H1 (cell line): ENCODE results near the gene NR2F1-AS1. TPM values are rescaled to one million over a fixed set of nuclear protein-coding genes. Genes with fewer than 3 reads are reported as not detected.

Experiments used
- ATF3 ChIP-seq: IDR thresholded peaks from 2 replicates; pipeline ENCODE4 v1.6.1; 2011; ENCODE audit warnings: low read depth, mild to moderate bottlenecking, low read length; ENCODE audit not compliant: insufficient read depth
- CTCF ChIP-seq, 3 experiments: IDR thresholded peaks; 1 replicate in 2 of 3; 2 replicates in 1 of 3; pipeline versions ENCODE4 v1.5.1 to v1.6.1; 2011; ENCODE audit warnings: low read length in 3 of 3, mild to moderate bottlenecking in 3 of 3, inconsistent platforms in 2 of 3, low read depth in 1 of 3, moderate library complexity in 1 of 3; ENCODE audit not compliant: insufficient read depth in 1 of 3; ENCODE audit errors: control extremely low read depth in 1 of 3
- EP300 ChIP-seq, 2 experiments: IDR thresholded peaks; 1 replicate in 1 of 2; 2 replicates in 1 of 2; pipeline ENCODE4 v1.6.1; 2011 to 2012; ENCODE audit warnings: low read depth in 2 of 2, low read length in 2 of 2, mild to moderate bottlenecking in 2 of 2, borderline replicate concordance in 1 of 2, inconsistent platforms in 1 of 2, moderate library complexity in 1 of 2
- FOSL1 ChIP-seq: IDR thresholded peaks from 2 replicates; pipeline ENCODE4 v1.6.1; 2011; ENCODE audit warnings: mild to moderate bottlenecking, low read depth, low read length, moderate library complexity; ENCODE audit not compliant: insufficient read depth
- HDAC2 ChIP-seq, 2 experiments: fragments of 300-600 bp in 1 of 2; sonication (generic) in 1 of 2; IDR thresholded peaks; 2 replicates each; pipeline ENCODE4 v1.6.1; 2011 to 2012; ENCODE audit warnings: low read depth in 2 of 2, low read length in 2 of 2, mild to moderate bottlenecking in 2 of 2, moderate library complexity in 2 of 2, borderline replicate concordance in 1 of 2, inconsistent platforms in 1 of 2
- JUN ChIP-seq: IDR thresholded peaks from 2 replicates; pipeline ENCODE4 v1.6.1; 2011; ENCODE audit warnings: low read depth, mild to moderate bottlenecking, improper control_type of control experiment, low read length
- RNF2 ChIP-seq: fragments of 200-900, 300-1000 bp; sonication (generic); IDR thresholded peaks from 2 replicates; pipeline ENCODE4 v1.7.1; 2016; ENCODE audit warnings: borderline replicate concordance, low read depth, mild to moderate bottlenecking, antibody characterized with exemption, low read length; ENCODE audit not compliant: poor library complexity, severe bottlenecking; ENCODE audit errors: missing control alignments
- polyA plus RNA-seq, 7 experiments: library from polyadenylated mRNA; depleted of rRNA in 3 of 7; stranded (reverse) in 5 of 7; unstranded in 2 of 7; fragments of >200 nt in 5 of 7; fragments of 200-250 nt in 2 of 7; gene quantifications; 1 replicate in 5 of 7; 2 replicates in 1 of 7; 4 replicates in 1 of 7; pipeline versions ENCODE4 v1.2.1 to v1.2.3, GENCODE V29; 2011 to 2013; ENCODE audit warnings: missing spikeins in 2 of 7, mixed read lengths in 2 of 7
- total RNA-seq: library from RNA; stranded (reverse); fragmentation: NEBNext Ultra II Directional; extraction: Animal tissue kit (Norgen Biotek cat#: 25700); gene quantifications from 2 replicates; pipeline ENCODE4 v1.2.1, GENCODE V29; 2021

The NR2F1-AS1 gene
- total and polyA plus RNA-seq, 2 of the 8 experiments (the other 6 are each of a cell fraction or from before 2014, with no cell fraction given): 1.6 to 5.6 TPM

DNA sequence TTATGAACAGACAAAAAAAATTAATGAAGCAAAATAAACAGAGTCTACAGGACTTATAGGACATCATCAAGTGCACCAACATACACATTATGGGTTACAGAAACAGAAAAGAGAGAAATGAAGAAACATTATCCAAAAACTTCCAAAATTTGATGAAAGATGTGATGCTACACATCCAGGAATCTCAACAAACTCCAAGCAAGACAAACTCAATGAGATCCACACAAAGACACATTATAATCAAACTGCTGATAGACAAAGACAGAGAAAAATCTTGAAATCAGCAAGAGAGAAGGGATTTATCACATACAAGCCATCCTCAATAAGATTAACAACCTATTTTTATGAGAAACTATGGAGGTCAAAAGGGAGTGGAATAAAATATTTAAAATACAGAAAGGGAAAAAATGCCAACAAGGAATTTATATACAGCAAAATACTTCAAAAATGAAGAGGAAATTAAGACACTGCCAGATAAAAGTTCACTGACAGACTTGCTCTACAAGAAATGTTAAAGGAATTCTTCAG is 101.0 kb downstream of the NR2F1-AS1 start (continued):
- TF ChIP-seq CTCF (IDR thresholded peaks at IDR 0.05; ENCODE audit: control extremely low read depth in 1 of 3, insufficient read depth in 1 of 3, low read depth in 1 of 3, low read length in 3 of 3) (no peak), HDAC2 (IDR thresholded peaks at IDR 0.05; ENCODE audit: borderline replicate concordance in 1 of 2, low read depth in 2 of 2, low read length in 2 of 2) (no peak), ATF3 (no peak), EP300 (IDR thresholded peaks at IDR 0.05; ENCODE audit: borderline replicate concordance in 1 of 2, low read depth in 2 of 2, low read length in 2 of 2) (no peak), RNF2 (no peak), FOSL1 (no peak), JUN (no peak)
